ENCODE data around the gene DDX23. TPM values are rescaled to one million over a fixed set of nuclear protein-coding genes. Genes with fewer than 3 reads are reported as not detected.
"Not testable (repeated sequence)": the region's sequence is repeated elsewhere in the genome, so short reads cannot be mapped to it uniquely, and the experiment has no call there.

The DDX23 gene
- total RNA-seq, 2 experiments from 2014 or later = 117 to 127 TPM

DNA sequence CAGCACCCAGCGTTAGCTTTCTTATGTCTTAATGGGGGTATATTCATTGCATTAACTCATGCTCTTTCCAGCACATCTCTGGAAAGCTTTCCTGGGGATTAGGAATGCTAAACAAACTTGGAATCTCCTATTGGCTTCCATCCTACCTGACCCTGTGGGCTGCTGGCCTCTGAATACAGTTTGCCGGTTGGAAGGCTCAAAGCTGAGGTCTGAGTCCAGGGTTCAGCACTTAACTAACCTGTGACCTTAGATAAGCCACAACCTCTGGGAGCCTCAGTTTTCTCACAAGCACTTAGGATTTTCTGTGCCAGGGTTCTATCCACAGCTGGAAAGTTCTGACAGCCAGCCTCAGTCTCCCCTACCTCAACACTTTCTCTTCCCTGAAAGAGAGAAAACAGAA is 26.6 kb upstream of the DDX23 start:
- Mint-ChIP-seq H3K36me3 (ENCODE audit: low read depth) (no peaks in the 10 kb centered on the region), H3K4me1 (peaks cover 6% of the 10 kb centered on the region), H3K27me3 (peaks cover 32% of the 10 kb centered on the region), H3K27ac (no peak overlapping the region), H3K9me3 (no peaks in the 10 kb centered on the region), H3K4me3 (no peak overlapping the region)
- no peak for DNase-seq
- ChIA-PET CTCF (interaction anchor here (0.6 to 2.5 kb wide), 3 partner anchors 12 to 25 kb away, joined by 3 to 13 read pairs (median 3); no protein-coding TSS in a partner anchor), POLR2A (no interaction called here)

DNA sequence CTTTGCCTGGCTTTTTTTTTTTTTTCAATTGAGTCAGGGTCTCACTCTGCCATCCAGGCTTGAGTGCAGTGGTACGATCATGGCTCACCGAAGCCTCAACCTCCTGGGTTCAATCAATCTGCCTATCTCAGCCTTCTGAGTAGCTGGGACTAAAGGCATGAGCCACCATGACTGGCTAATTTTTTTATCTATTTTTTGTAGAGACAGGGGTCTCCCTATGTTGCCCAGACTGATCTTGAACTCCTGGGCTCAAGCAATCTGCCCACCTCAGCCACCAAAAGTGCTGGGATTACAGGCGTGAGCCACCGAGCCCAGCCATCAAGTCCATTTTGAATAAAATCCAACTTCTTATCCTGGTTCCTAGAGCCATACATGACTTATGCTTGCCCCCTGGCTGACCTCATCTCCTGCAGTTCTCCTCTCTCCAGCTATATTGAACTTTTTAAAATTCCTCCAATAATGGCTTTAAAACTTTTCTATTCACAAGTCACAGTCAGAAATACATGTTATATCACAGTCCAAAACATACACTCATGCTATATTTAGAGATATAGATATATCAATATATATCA is 24.1 kb upstream of the DDX23 start:
- Mint-ChIP-seq H3K4me1 (no peaks in the 10 kb centered on the region), H3K36me3 (ENCODE audit: low read depth) (no peaks in the 10 kb centered on the region), H3K27ac (no peak overlapping the region), H3K27me3 (peaks cover 12% of the 10 kb centered on the region), H3K9me3 (no peaks in the 10 kb centered on the region), H3K4me3 (no peak overlapping the region)
- ChIA-PET POLR2A (interaction anchor here (0.7 kb wide), 1 partner anchor 11 kb away, joined by 3 read pairs; the partner anchor contains the start of gene RND1), CTCF (interaction anchor here (1.0 to 2.7 kb wide), 2 partner anchors 15 to 23 kb away, joined by 5 to 8 read pairs; no protein-coding TSS in a partner anchor)
- no peak for DNase-seq

DNA sequence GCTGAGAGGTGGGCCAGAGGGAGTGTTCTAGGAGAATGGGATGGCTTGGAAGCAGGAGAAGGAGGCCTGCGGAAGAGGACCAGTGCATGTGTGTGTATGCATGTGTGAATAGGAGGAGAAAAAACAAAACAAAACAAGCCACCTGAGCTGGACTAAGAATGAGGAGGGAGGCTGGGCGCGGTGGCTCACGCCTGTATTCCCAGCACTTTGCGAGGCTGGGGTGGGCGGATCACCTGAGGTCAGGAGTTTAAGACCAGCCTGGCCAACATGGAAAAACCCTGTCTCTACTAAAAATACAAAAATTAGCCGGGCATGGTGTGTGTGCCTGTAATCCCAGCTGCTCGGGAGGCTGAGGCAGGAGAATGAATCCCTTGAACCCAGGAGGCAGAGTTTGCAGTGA is 21.6 kb upstream of the DDX23 start:
- DNase-seq; H3K27ac Mint-ChIP-seq; H3K4me1 Mint-ChIP-seq; H3K4me3 Mint-ChIP-seq; H3K36me3 Mint-ChIP-seq (ENCODE audit: low read depth); H3K27me3 Mint-ChIP-seq; H3K9me3 Mint-ChIP-seq: not testable (repeated sequence)
- ChIA-PET CTCF (interaction anchor here (0.6 to 1.8 kb wide), 3 partner anchors 17 to 23 kb away, joined by 3 to 9 read pairs (median 4); no protein-coding TSS in a partner anchor), POLR2A (interaction anchor here (1.2 to 1.4 kb wide), 2 partner anchors 8 to 21 kb away, joined by 4 to 5 read pairs; partner anchors contain the start of genes DDX23 and RND1)

DNA sequence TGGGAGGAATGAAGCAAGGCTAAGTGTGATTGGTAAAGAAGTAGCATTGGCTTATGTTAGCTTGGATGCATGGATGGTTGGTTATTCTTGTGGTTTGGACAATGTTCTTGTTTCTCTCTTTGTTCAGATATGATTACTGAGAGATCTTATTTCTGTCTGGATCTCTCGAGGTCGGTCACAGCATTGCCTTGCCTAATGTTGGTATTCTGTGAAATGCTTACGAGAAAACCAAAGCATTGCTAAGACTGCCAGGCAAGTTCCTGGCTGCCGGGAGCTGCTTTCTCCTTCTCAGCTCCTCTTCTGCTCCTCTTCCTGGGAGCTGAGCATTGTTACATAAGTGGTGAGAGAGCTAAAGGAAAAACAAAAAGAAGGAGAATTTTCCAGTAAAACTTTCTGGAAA is 21.1 kb upstream of the DDX23 start:
- Mint-ChIP-seq H3K9me3 (no peaks in the 10 kb centered on the region), H3K27ac (no peak overlapping the region), H3K36me3 (ENCODE audit: low read depth) (no peaks in the 10 kb centered on the region), H3K4me3 (no peak overlapping the region), H3K4me1 (no peaks in the 10 kb centered on the region), H3K27me3 (peaks cover 1% of the 10 kb centered on the region)
- ChIA-PET CTCF (interaction anchor here (0.6 to 1.8 kb wide), 3 partner anchors 17 to 58 kb away, joined by 4 to 9 read pairs (median 5); no protein-coding TSS in a partner anchor), POLR2A (interaction anchor here (1.2 to 1.4 kb wide), 2 partner anchors 8 to 21 kb away, joined by 4 to 5 read pairs; partner anchors contain the start of genes DDX23 and RND1)
- no peak for DNase-seq

DNA sequence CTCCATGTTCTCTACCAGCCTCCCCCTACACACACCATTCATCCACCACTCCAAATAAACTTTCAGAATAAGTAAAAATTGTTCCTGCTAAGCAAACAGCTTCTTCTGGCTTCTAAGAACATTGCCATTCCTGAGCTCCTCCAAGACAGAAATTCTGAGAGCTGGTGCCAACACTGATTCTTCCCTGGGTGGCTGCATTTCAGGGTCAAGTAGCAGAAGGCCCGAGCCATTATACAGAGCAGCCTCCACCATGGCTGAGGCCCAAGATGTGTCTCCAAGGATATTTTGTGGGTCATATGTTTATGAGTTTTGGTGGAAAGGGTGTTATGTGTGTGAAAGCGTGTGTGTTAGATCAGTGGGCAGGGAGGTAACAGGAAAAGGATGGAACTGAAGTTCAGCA is 17.2 kb upstream of the DDX23 start:
- Mint-ChIP-seq H3K9me3 (no peaks in the 10 kb centered on the region), H3K4me3 (no peak overlapping the region), H3K36me3 (ENCODE audit: low read depth) (no peaks in the 10 kb centered on the region), H3K4me1 (peaks cover 19% of the 10 kb centered on the region), H3K27ac (no peak overlapping the region), H3K27me3 (peaks cover 12% of the 10 kb centered on the region)
- CTCF ChIA-PET = interaction anchor here (0.6 to 6.4 kb wide), 4 partner anchors 17 to 896 kb away, joined by 3 to 48 read pairs (median 4); partner anchors contain the start of gene DDX23
- no peak for DNase-seq
- POLR2A ChIA-PET = no interaction called here

DNA sequence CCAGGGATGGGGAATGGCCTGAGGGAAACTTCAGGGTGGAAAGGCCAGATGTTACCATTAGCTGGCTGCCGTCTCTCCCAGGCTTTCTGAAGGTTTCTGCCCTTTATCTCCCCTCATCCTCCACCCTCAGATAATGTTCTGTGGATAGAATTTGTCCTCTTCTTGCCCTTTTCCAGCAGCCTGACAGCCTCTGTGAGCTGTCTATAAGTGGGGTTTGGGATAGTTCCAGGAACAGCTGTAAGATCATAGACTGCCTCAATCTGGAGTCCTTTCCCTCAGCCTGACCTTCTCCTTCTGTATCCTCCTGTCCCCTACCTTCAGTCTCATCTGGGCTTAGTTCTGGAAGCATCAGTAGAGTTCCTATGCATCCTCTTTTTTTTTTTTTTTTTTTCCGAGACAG is 16.5 kb upstream of the DDX23 start:
- ChIA-PET CTCF (interaction anchor here (6.4 kb wide), 1 partner anchor 16 kb away, joined by 48 read pairs; the partner anchor contains the start of gene DDX23), POLR2A (interaction anchor here (1.1 to 4.9 kb wide), 2 partner anchors 16 to 63 kb away, joined by 3 to 69 read pairs; partner anchors contain the start of gene DDX23)
- Mint-ChIP-seq H3K27me3 (peaks cover 19% of the 10 kb centered on the region), H3K36me3 (ENCODE audit: low read depth) (no peaks in the 10 kb centered on the region), H3K4me1 (peaks cover 24% of the 10 kb centered on the region), H3K4me3 (no peak overlapping the region), H3K27ac (no peak overlapping the region), H3K9me3 (no peaks in the 10 kb centered on the region)
- DNase-seq = no peak

DNA sequence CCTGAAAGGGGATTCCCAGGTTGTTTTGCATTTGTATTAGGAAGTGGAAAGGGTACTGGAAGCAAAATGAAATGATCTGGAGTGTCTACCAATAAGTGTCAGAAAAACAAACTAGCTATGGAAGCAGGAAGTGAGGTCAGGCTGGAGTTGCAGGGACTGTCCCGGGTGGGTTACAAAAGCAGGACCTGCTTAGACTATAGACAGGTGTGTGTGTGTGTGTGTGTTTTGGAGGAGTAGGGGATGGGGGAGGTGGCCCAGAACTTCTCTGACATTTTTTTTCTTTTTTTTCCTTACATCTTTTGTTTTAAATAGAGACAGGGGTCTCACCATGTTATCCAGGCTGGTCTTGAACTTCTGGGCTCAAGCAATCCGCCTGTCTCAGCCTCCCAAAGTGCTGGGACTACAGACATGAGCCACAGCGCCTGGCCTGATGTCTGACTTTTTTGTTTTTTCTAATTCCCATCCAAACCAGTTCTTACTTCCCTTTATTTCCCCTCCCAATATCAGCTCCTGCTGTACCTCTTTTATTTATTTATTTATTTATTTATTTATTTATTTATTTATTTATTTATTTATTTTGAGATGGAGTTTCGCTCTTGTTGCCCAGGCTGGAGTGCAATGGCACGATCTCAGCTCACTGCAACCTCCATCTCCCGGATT is 14.2 kb upstream of the DDX23 start:
- Mint-ChIP-seq H3K27ac (peak overlapping the region; percentile 32), H3K4me1 (peaks cover 24% of the 10 kb centered on the region), H3K27me3 (peaks cover 24% of the 10 kb centered on the region), H3K9me3 (no peaks in the 10 kb centered on the region), H3K36me3 (ENCODE audit: low read depth) (no peaks in the 10 kb centered on the region), H3K4me3 (peak overlapping the region; percentile 82)
- ChIA-PET CTCF (interaction anchor here (0.6 to 6.4 kb wide), 13 partner anchors 14 to 400 kb away, joined by 3 to 48 read pairs (median 5); partner anchors contain the start of genes ARF3 and DDX23), POLR2A (interaction anchor here (0.8 to 4.9 kb wide), 17 partner anchors 10 to 91 kb away, joined by 3 to 69 read pairs (median 4); partner anchors contain the start of genes ARF3, DDX23 and FKBP11)
- DNase-seq = no peak

DNA sequence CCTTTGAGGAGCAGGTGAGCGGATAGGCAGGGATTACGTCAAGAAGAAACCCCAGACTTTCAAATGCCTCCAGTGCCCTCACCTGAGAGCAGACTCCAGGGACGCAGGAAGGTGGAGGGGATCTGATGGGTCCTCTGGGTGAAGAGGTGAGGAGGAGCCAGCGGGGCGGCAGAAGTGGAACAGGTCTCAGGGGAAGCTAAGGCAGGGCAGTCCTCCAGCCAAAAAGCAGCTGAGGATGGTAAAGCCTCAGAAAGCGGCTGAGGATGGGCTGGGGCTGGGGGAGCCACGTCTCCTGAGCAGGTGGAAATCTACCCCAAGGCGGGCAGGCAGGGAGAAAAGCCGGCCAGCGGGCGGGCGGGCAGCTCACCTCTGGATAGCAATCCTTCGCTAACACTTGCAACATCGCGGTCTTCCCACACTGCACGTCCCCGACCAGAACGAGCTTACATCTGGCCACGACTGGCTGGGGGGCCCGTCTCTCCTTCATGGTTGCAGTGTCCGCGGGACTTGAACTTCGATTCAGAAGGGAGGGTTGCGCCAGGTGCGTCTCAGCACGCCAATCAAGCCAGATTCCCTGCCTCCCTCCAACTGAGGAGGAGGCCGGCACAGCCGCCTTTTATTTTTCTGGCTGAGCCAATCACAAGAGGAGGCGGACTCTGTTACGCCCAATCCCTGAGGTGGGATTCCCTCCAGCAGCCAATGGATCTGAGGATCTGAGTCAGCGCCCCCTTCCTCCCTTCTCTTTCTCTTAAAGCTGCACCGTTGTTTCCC is 13.5 kb upstream of the DDX23 start, which contains the start of gene RND1:
RND1 (minus strand) TSS at position 590 of the 771 bp plus-strand sequence; CDS start at position 487, 103 bp downstream.
- H3K27ac Mint-ChIP-seq = peak within 1 kb of the TSS; percentile 32
- H3K9me3 Mint-ChIP-seq = no peaks in the 10 kb centered on the region
- peak; percentile 85 for DNase-seq
- peaks cover 29% of the 10 kb centered on the region for H3K4me1 Mint-ChIP-seq
- peaks cover 24% of the 10 kb centered on the region for H3K27me3 Mint-ChIP-seq
- H3K36me3 Mint-ChIP-seq (ENCODE audit: low read depth) = peaks cover 3% of the 10 kb centered on the region
- peak within 1 kb of the TSS; percentile 82 for H3K4me3 Mint-ChIP-seq
- POLR2A ChIA-PET = interaction anchor here (0.8 to 4.9 kb wide), 19 partner anchors 8 to 92 kb away, joined by 3 to 69 read pairs (median 4); partner anchors contain the start of genes ARF3, DDX23 and FKBP11
- CTCF ChIA-PET = interaction anchor here (0.6 to 6.4 kb wide), 14 partner anchors 13 to 401 kb away, joined by 3 to 48 read pairs (median 4); partner anchors contain the start of genes ARF3, DDX23 and FKBP11

DNA sequence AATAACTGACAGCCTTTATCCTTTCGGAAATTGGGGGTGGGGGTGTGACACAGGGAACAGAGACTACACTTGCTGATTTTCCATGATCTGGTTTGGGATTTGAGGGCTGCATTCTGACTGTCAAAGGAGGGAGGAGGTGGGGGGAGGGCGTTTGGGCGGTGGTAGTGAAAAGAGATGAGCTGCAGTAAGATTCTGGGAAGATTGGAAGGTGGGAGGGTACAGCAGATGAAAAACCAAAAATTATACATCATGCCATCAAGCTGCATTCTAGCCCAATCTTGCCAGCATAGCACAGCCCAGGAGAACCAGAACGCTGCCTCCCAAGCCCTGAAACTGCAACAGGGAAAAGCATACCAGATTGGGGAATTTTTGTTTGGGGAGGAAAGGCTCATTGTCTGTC is 11.3 kb upstream of the DDX23 start:
- Mint-ChIP-seq H3K4me1 (peaks cover 29% of the 10 kb centered on the region), H3K27ac (no peak overlapping the region), H3K27me3 (peaks cover 24% of the 10 kb centered on the region), H3K36me3 (ENCODE audit: low read depth) (peaks cover 5% of the 10 kb centered on the region), H3K9me3 (no peaks in the 10 kb centered on the region), H3K4me3 (no peak overlapping the region)
- ChIA-PET CTCF (interaction anchor here (1.9 kb wide), 1 partner anchor 10 kb away, joined by 4 read pairs; no protein-coding TSS in a partner anchor), POLR2A (interaction anchor here (0.9 kb wide), 1 partner anchor 11 kb away, joined by 3 read pairs; the partner anchor contains the start of gene DDX23)
- DNase-seq = no peak

DNA sequence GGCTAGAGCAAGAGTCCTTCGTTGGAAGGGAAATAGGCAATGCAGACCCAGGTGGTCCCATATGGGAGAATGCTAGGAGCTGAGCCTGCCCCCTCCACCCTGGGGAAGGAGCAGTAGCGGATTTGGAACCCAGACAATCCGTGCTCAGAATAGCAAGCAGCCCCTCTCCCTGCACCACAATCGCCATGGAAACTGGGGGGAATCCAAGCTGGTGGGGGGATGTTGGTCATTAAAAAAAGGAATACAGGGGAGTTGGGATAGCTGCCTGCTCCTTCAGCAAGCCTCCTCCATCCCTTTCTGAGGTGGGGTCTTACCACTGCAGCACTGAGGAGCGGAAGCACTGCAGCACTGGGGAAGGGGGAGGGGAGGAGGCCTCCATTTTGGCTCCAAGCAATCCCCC is 10.8 kb upstream of the DDX23 start:
- Mint-ChIP-seq H3K9me3 (no peaks in the 10 kb centered on the region), H3K27me3 (peaks cover 24% of the 10 kb centered on the region), H3K4me1 (peaks cover 29% of the 10 kb centered on the region), H3K4me3 (no peak overlapping the region), H3K36me3 (ENCODE audit: low read depth) (peaks cover 5% of the 10 kb centered on the region), H3K27ac (no peak overlapping the region)
- ChIA-PET CTCF (interaction anchor here (1.9 kb wide), 1 partner anchor 10 kb away, joined by 4 read pairs; no protein-coding TSS in a partner anchor), POLR2A (interaction anchor here (0.7 to 0.9 kb wide), 2 partner anchors 9 to 10 kb away, joined by 3 to 4 read pairs; partner anchors contain the start of gene DDX23)
- DNase-seq = no peak

DNA sequence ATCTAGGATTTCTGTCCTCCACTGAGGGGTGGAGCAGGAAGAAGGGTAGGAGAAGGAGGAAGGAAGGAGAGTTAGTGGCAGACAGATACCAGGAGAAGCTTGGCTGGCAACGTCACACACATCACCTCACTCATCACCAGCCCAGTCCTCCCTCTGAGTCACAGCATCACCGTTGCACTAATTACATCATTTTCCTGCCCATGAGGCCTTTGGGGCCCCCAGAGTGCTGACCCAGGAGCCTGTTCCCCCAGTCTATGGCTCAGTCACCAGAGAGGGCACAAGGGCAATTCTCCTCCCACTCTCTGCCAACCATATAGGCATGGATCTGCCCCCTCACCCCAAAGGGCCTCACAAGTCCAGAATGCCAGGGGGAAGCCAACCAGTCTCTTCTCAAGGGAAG is 9.1 kb upstream of the DDX23 start:
- DNase-seq = no peak
- Mint-ChIP-seq H3K4me1 (peaks cover 27% of the 10 kb centered on the region), H3K4me3 (no peak overlapping the region), H3K9me3 (no peaks in the 10 kb centered on the region), H3K27ac (no peak overlapping the region), H3K36me3 (ENCODE audit: low read depth) (peaks cover 5% of the 10 kb centered on the region), H3K27me3 (peaks cover 24% of the 10 kb centered on the region)
- ChIA-PET POLR2A (interaction anchor here (1.9 kb wide), 1 partner anchor 9 kb away, joined by 4 read pairs; the partner anchor contains the start of gene DDX23), CTCF (interaction anchor here (1.5 to 2.2 kb wide), 2 partner anchors 30 to 41 kb away, joined by 3 to 11 read pairs; no protein-coding TSS in a partner anchor)

DNA sequence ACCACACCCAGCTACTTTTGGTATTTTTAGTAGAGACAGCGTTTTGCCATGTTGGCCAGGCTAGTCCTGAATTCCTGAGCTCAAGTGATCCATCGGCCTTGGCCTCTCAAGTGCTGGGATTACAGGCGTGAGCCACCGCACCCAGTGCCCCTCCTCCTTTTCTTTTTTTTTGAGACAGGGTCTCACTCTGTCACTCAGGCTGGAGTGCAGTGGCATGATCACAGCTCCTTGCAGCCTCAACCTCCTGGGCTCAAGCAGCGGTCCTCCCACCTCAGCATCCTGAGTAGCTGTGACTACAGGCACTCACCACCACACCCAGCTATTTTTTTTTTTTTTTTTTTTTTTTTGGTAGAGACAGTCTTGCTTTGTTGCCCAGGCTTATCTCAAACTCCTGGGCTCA is 8.3 kb upstream of the DDX23 start:
- H3K27ac Mint-ChIP-seq; H3K9me3 Mint-ChIP-seq; DNase-seq; H3K36me3 Mint-ChIP-seq (ENCODE audit: low read depth); H3K4me3 Mint-ChIP-seq: not testable (repeated sequence)
- ChIA-PET POLR2A (interaction anchor here (1.9 kb wide), 1 partner anchor 9 kb away, joined by 4 read pairs; the partner anchor contains the start of gene DDX23), CTCF (interaction anchor here (0.9 to 2.6 kb wide), 7 partner anchors 8 to 128 kb away, joined by 3 to 12 read pairs (median 6); partner anchors contain the start of gene DDX23)
- Mint-ChIP-seq H3K27me3 (peaks cover 24% of the 10 kb centered on the region), H3K4me1 (peaks cover 20% of the 10 kb centered on the region)

All from activated CD4-positive, alpha-beta memory T cell treated with anti-CD3 and anti-CD28 coated beads, Interleukin-2, amount 10 ng/mL, durations not matched to agents 7 days and 5 days (primary cell).